GM12878 (cell line): ENCODE measurements around the gene KCNJ12.

Source experiments
- CTCF ChIP-seq, 3 experiments: IDR thresholded peaks in 2 of 3; conservative IDR thresholded peaks in 1 of 3; 2 replicates each; pipeline ENCODE4 v1.5.1; 2011; ENCODE audit warnings: low read depth in 3 of 3, low read length in 3 of 3, mild to moderate bottlenecking in 3 of 3, control low read depth in 2 of 3, moderate library complexity in 2 of 3, inconsistent platforms in 1 of 3, mixed read lengths in 1 of 3; ENCODE audit not compliant: control insufficient read depth in 2 of 3, insufficient read depth in 1 of 3; ENCODE audit errors: extremely low read depth in 1 of 3
- EZH2 ChIP-seq: IDR thresholded peaks from 2 replicates; pipeline ENCODE4 v1.6.1; 2012; ENCODE audit warnings: low read depth, mild to moderate bottlenecking, control low read depth, inconsistent platforms, low read length, borderline replicate concordance; ENCODE audit not compliant: control insufficient read depth
- YBX1 ChIP-seq: fragments of 450-650 bp; IDR thresholded peaks from 2 replicates; pipeline ENCODE4 v1.6.1; 2016; ENCODE audit warnings: antibody characterized with exemption
- ZBED1 ChIP-seq: IDR thresholded peaks from 2 replicates; pipeline ENCODE4 v1.6.1; 2016; ENCODE audit warnings: borderline replicate concordance
- TF ChIP-seq, protein P1 (sequence below): fragments of 450-650 bp; IDR thresholded peaks from 2 replicates; pipeline ENCODE4 v1.6.1; 2017; ENCODE audit warnings: mild to moderate bottlenecking, low read depth, inconsistent platforms; ENCODE audit not compliant: poor library complexity, severe bottlenecking

GRCh38 chr17:21371511-21372081 is 4.6 kb upstream of the KCNJ12 start:
- TF ChIP-seq, protein P1, sequence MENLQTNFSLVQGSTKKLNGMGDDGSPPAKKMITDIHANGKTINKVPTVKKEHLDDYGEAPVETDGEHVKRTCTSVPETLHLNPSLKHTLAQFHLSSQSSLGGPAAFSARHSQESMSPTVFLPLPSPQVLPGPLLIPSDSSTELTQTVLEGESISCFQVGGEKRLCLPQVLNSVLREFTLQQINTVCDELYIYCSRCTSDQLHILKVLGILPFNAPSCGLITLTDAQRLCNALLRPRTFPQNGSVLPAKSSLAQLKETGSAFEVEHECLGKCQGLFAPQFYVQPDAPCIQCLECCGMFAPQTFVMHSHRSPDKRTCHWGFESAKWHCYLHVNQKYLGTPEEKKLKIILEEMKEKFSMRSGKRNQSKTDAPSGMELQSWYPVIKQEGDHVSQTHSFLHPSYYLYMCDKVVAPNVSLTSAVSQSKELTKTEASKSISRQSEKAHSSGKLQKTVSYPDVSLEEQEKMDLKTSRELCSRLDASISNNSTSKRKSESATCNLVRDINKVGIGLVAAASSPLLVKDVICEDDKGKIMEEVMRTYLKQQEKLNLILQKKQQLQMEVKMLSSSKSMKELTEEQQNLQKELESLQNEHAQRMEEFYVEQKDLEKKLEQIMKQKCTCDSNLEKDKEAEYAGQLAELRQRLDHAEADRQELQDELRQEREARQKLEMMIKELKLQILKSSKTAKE, result no peak
- TF ChIP-seq CTCF (IDR thresholded peaks at IDR 0.05 in 2 of 3, conservative IDR thresholded peaks at IDR 0.05 in 1 of 3; ENCODE audit: control insufficient read depth in 2 of 3, extremely low read depth in 1 of 3, insufficient read depth in 1 of 3, low read depth in 3 of 3, low read length in 3 of 3), result no peak
- no peak for TF ChIP-seq EZH2
- no peak for TF ChIP-seq ZBED1
- TF ChIP-seq YBX1, result no peak
